K562 (cell line): ENCODE data around the gene LOXL3. TPM values are rescaled to one million over a fixed set of nuclear protein-coding genes. Genes with fewer than 3 reads are reported as not detected.

ENCODE experiments used
- C11orf30 ChIP-seq: fragments of 450-650 bp; IDR thresholded peaks from 2 replicates; pipeline ENCODE4 v1.6.1; 2016; ENCODE audit warnings: low read depth, mild to moderate bottlenecking
- DEAF1 ChIP-seq: fragments of 450-650 bp; formaldehyde crosslinking; IDR thresholded peaks from 2 replicates; pipeline ENCODE4 v1.4.0; 2020; ENCODE audit warnings: mild to moderate bottlenecking, moderate library complexity
- MAFF ChIP-seq: IDR thresholded peaks from 2 replicates; pipeline ENCODE4 v1.6.1; 2012; ENCODE audit warnings: low read length, improper control_type of control experiment
- MLLT1 ChIP-seq, 2 experiments: fragments of 450-650 bp; IDR thresholded peaks; 2 replicates each; pipeline ENCODE4 v1.6.1; 2016
- NCOA4 ChIP-seq: fragments of 450-650 bp; IDR thresholded peaks from 2 replicates; pipeline ENCODE4 v1.6.1; 2018; ENCODE audit warnings: mild to moderate bottlenecking; ENCODE audit not compliant: partially characterized antibody
- NR2C2 ChIP-seq, 2 experiments: fragments of 200-800 bp in 1 of 2; sonication (Bioruptor generic) in 1 of 2; sonication (generic) in 1 of 2; formaldehyde crosslinking in 1 of 2; IDR thresholded peaks; 2 replicates each; pipeline versions ENCODE4 v1.6.1 to v1.8.0; 2016 to 2022; ENCODE audit warnings: mild to moderate bottlenecking in 1 of 2, missing compliant biosample characterization in 1 of 2, missing genetic modification characterization in 1 of 2, missing genetic modification reagents in 1 of 2
- RFX1 ChIP-seq: fragments of 450-650 bp; IDR thresholded peaks from 2 replicates; pipeline ENCODE4 v1.6.1; 2016; ENCODE audit warnings: mild to moderate bottlenecking, moderate library complexity
- RNF2 ChIP-seq: sonication (generic); IDR thresholded peaks from 2 replicates; pipeline ENCODE4 v1.6.1; 2016
- SIN3A ChIP-seq, 2 experiments: fragments of 150-350 bp in 1 of 2; IDR thresholded peaks; 2 replicates each; pipeline ENCODE4 v1.6.1; 2011 to 2016; ENCODE audit warnings: borderline replicate concordance in 2 of 2, low read depth in 2 of 2, low read length in 2 of 2, mild to moderate bottlenecking in 2 of 2, moderate library complexity in 2 of 2; ENCODE audit not compliant: control insufficient read depth in 1 of 2
- ZNF512 ChIP-seq: IDR thresholded peaks from 2 replicates; pipeline ENCODE4 v1.6.1; 2016; ENCODE audit warnings: missing genetic modification characterization, missing compliant biosample characterization
- ZNF586 ChIP-seq: fragments of 450-650 bp; formaldehyde crosslinking; conservative IDR thresholded peaks from 2 replicates; pipeline ENCODE4 v1.4.0; 2020; ENCODE audit warnings: mild to moderate bottlenecking, moderate library complexity
- polyA plus RNA-seq, 8 experiments: library from polyadenylated mRNA; depleted of rRNA in 4 of 8; stranded (reverse) in 5 of 8; unstranded in 3 of 8; fragments of >200 nt; fragmentation: Nextera tagmentation in 2 of 8; fragmentation: Illumina TruSeq in 1 of 8; extraction: Ambion mirVana in 2 of 8; extraction: Trizol in 1 of 8; gene quantifications; 2 replicates each; pipeline versions ENCODE4 v1.2.1 to v1.2.3, GENCODE V29; 2011 to 2014; ENCODE audit warnings: inconsistent platforms in 1 of 8, missing spikeins in 1 of 8
- total RNA-seq, 7 experiments: library from RNA; depleted of rRNA in 6 of 7; stranded (reverse); fragments of >200 nt in 6 of 7; fragmentation: Illumina TruSeq in 2 of 7; extraction: Trizol in 2 of 7; gene quantifications; 2 replicates each; pipeline versions ENCODE4 v1.2.1 to v1.2.3, GENCODE V29; 2011 to 2021; ENCODE audit warnings: low replicate concordance in 1 of 7

Gene LOXL3
- total and polyA plus RNA-seq, 9 of the 15 experiments (the other 6 are each of a cell fraction or from before 2014, with no cell fraction given) = 0.22 to 0.99 (median 0.31) TPM

- TF ChIP-seq ZNF512 (tag) (0 out of 2 replicates have a peak, but pooled peaks have one; percentile 40), MAFF (peak; percentile 65), NR2C2 (CRISPR knock-in tag; IDR thresholded peaks at IDR 0.05) (no peak), NR2C2 (tag; IDR thresholded peaks at IDR 0.05) (no peak), NCOA4 (no peak), SIN3A (IDR thresholded peaks at IDR 0.05; ENCODE audit: borderline replicate concordance in 2 of 2, control insufficient read depth in 1 of 2, low read depth in 2 of 2, low read length in 2 of 2) (no peak), RFX1 (no peak), C11orf30 (peak; percentile 75), ZNF586 (CRISPR knock-in tag) (no peak), MLLT1 (IDR thresholded peaks at IDR 0.05) (no peak), DEAF1 (CRISPR knock-in tag) (no peak), RNF2 (no peak)
- TF ChIP-seq, all 486 proteins: peak for 9
These were observed 30.4 kb upstream of the LOXL3 start (continued) for GRCh38 chr2:74584088-74584645.
